Measurements from ENCODE around the gene TNFRSF11A.

DNA sequence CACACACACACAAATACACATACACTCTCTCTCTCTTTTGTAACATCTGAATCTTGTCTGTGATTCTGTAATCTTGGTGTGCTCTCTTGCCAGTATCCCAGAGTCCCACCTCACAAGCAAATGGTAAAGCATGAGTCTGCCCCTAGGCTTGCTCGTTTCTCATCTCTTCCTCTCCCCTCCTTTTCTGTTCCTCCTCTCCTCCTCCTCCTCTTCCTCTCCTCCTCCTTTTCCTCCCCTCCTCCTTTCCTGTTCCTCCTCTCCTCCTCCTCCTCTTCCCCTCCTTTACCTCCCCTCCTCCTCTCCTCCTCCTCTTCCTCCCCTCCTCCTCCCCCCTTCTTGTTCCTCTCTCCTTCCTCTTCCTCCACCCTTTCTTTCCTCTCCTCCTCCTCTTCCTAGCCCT is 59.0 kb downstream of the TNFRSF11A start:
- TF ChIP-seq, protein P1, sequence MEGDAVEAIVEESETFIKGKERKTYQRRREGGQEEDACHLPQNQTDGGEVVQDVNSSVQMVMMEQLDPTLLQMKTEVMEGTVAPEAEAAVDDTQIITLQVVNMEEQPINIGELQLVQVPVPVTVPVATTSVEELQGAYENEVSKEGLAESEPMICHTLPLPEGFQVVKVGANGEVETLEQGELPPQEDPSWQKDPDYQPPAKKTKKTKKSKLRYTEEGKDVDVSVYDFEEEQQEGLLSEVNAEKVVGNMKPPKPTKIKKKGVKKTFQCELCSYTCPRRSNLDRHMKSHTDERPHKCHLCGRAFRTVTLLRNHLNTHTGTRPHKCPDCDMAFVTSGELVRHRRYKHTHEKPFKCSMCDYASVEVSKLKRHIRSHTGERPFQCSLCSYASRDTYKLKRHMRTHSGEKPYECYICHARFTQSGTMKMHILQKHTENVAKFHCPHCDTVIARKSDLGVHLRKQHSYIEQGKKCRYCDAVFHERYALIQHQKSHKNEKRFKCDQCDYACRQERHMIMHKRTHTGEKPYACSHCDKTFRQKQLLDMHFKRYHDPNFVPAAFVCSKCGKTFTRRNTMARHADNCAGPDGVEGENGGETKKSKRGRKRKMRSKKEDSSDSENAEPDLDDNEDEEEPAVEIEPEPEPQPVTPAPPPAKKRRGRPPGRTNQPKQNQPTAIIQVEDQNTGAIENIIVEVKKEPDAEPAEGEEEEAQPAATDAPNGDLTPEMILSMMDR (IDR thresholded peaks at IDR 0.05): no peak
- TF ChIP-seq EZH2 (IDR thresholded peaks at IDR 0.05; ENCODE audit: borderline replicate concordance, insufficient read depth, low read depth, low read length, poor library complexity, severe bottlenecking): no peak

All from B cell (primary cell).